GM23338 (cell line): Measurements from ENCODE around the gene MCM7. TPM values are rescaled to one million over a fixed set of nuclear protein-coding genes. Genes with fewer than 3 reads are reported as not detected.

Experiments
- ATAC-seq: fragments of 200-7000 bp; cut with Tn5 transposase; 3 replicates; pipeline ENCODE4 v1.9.1; 2020
- DNase-seq: peaks from one replicate; pipeline ENCODE4 v3.0.0-alpha.2; 2015; ENCODE audit warnings: low spot score
- H2AFZ ChIP-seq: fragments of 200-600 bp; sonication (generic); 2 replicates; pipeline ENCODE4 v1.8.0; 2016; ENCODE audit warnings: antibody characterized with exemption, mild to moderate bottlenecking, moderate library complexity
- H3F3A ChIP-seq: fragments of 200-600 bp; sonication (generic); replicated peaks from 2 replicates; pipeline ENCODE4 v1.8.0; 2017; ENCODE audit warnings: antibody characterized with exemption, mixed run types, low read depth
- H3K27ac ChIP-seq: fragments of 200-600 bp; sonication (generic); 2 replicates; pipeline ENCODE4 v1.6.1; 2016; ENCODE audit warnings: low read depth
- H3K27me3 ChIP-seq: fragments of 200-600 bp; sonication (generic); 2 replicates; pipeline ENCODE4 v1.8.0; 2016; ENCODE audit warnings: mild to moderate bottlenecking, mixed run types, moderate library complexity; ENCODE audit not compliant: insufficient read depth
- H3K36me3 ChIP-seq: fragments of 200-600 bp; sonication (generic); 2 replicates; pipeline ENCODE4 v1.8.0; 2016; ENCODE audit warnings: mild to moderate bottlenecking; ENCODE audit not compliant: insufficient read depth
- H3K4me1 ChIP-seq: fragments of 200-600 bp; sonication (generic); 2 replicates; pipeline ENCODE4 v1.8.0; 2016; ENCODE audit warnings: mild to moderate bottlenecking, moderate library complexity; ENCODE audit not compliant: insufficient read depth
- H3K4me2 ChIP-seq: fragments of 200-600 bp; sonication (generic); 2 replicates; pipeline ENCODE4 v1.7.1; 2017; ENCODE audit warnings: mixed run types
- H3K4me3 ChIP-seq: fragments of 200-600 bp; sonication (generic); 2 replicates; pipeline ENCODE4 v1.6.1; 2016; ENCODE audit warnings: mixed run types
- H3K79me2 ChIP-seq: fragments of 200-600 bp; sonication (generic); replicated peaks from 2 replicates; pipeline ENCODE4 v1.8.0; 2017; ENCODE audit warnings: mild to moderate bottlenecking; ENCODE audit not compliant: insufficient read depth
- H3K9me2 ChIP-seq: fragments of 200-600 bp; sonication (generic); 2 replicates; pipeline ENCODE4 v1.8.0; 2017; ENCODE audit not compliant: insufficient read depth
- H4K20me1 ChIP-seq: fragments of 200-600 bp; sonication (generic); replicated peaks from 2 replicates; pipeline ENCODE4 v1.8.0; 2017; ENCODE audit warnings: mild to moderate bottlenecking; ENCODE audit not compliant: insufficient read depth
- H3K27ac Mint-ChIP-seq: 2 replicates; pipeline ENCODE4 v1.8.0; 2020; ENCODE audit warnings: inconsistent platforms, mild to moderate bottlenecking, moderate library complexity, mixed read lengths
- H3K27me3 Mint-ChIP-seq: 3 replicates; pipeline ENCODE4 v1.8.0; 2022; ENCODE audit warnings: low read depth, mild to moderate bottlenecking, moderate library complexity, mixed read lengths, inconsistent platforms; ENCODE audit not compliant: insufficient read depth, poor library complexity
- H3K36me3 Mint-ChIP-seq: 3 replicates; pipeline ENCODE4 v1.8.0; 2021; ENCODE audit warnings: low read depth, mild to moderate bottlenecking, inconsistent platforms, moderate library complexity, mixed read lengths
- H3K4me1 Mint-ChIP-seq: 3 replicates; pipeline ENCODE4 v1.8.0; 2020; ENCODE audit warnings: mild to moderate bottlenecking, inconsistent platforms, mixed read lengths
- H3K4me3 Mint-ChIP-seq: 3 replicates; pipeline ENCODE4 v1.8.0; 2021; ENCODE audit warnings: moderate library complexity, mild to moderate bottlenecking, inconsistent platforms, mixed read lengths
- H3K9me3 Mint-ChIP-seq: 3 replicates; pipeline ENCODE4 v1.8.0; 2020; ENCODE audit warnings: moderate library complexity, mild to moderate bottlenecking, inconsistent platforms, mixed read lengths
- CREB1 ChIP-seq: fragments of 250-450 bp; sonication (Bioruptor Pico); IDR thresholded peaks from 2 replicates; pipeline ENCODE4 v1.5.0; 2020; ENCODE audit warnings: low read depth, mild to moderate bottlenecking, moderate library complexity
- EZH2 ChIP-seq: fragments of 200-600 bp; sonication (generic); IDR thresholded peaks from one replicate; pipeline ENCODE4 v1.8.0; 2017; ENCODE audit warnings: antibody characterized with exemption, mild to moderate bottlenecking, low read depth; ENCODE audit not compliant: unreplicated experiment
- EZH2phosphoT487 ChIP-seq: fragments of 200-600 bp; sonication (generic); IDR thresholded peaks from one replicate; pipeline ENCODE4 v1.8.1; 2018; ENCODE audit warnings: antibody characterized with exemption; ENCODE audit not compliant: unreplicated experiment
- JUNB ChIP-seq: IDR thresholded peaks from one replicate; pipeline ENCODE4 v1.6.1; 2016; ENCODE audit warnings: antibody characterized with exemption; ENCODE audit not compliant: unreplicated experiment
- POLR2AphosphoS5 ChIP-seq: IDR thresholded peaks from 2 replicates; pipeline ENCODE4 v1.6.1; 2016; ENCODE audit warnings: antibody characterized with exemption, low read depth
- STAT1 ChIP-seq: IDR thresholded peaks from one replicate; pipeline ENCODE4 v1.6.1; 2016; ENCODE audit warnings: antibody characterized with exemption; ENCODE audit not compliant: unreplicated experiment
- polyA plus RNA-seq: library from polyadenylated mRNA; unstranded; fragments of >200 nt; fragmentation: Nextera tagmentation; extraction: Ambion mirVana; gene quantifications from 2 replicates; pipeline ENCODE4 v1.2.1, GENCODE V29; 2016
- total RNA-seq: library from RNA; depleted of rRNA; stranded (reverse); fragments of >200 nt; shearing (Covaris generic); gene quantifications from 2 replicates; pipeline ENCODE4 v1.2.3, GENCODE V29; 2014
- TF ChIP-seq, protein P1 (sequence below): IDR thresholded peaks from 2 replicates; pipeline ENCODE4 v1.6.1; 2016; ENCODE audit warnings: antibody characterized with exemption
- TF ChIP-seq, protein P2 (sequence below), 2 experiments: fragments of 200-600 bp in 1 of 2; sonication (generic) in 1 of 2; conservative IDR thresholded peaks; 2 replicates each; pipeline versions ENCODE4 v1.5.1 to v1.6.1; 2016 to 2017; ENCODE audit warnings: antibody characterized with exemption in 2 of 2, low read depth in 2 of 2, mild to moderate bottlenecking in 2 of 2, moderate library complexity in 1 of 2

Gene MCM7
- total and polyA plus RNA-seq, 2 experiments from 2014 or later, result 140 to 285 TPM

GRCh38 chr7:100119970-100120732, 19.0 kb upstream of the MCM7 start:
- H3K9me2 ChIP-seq, result no peaks in the 10 kb centered on the region
- peak overlapping the region; percentile 91 for H2AFZ ChIP-seq
- H3F3A ChIP-seq, result peaks cover 20% of the 10 kb centered on the region
- H4K20me1 ChIP-seq, result no peaks in the 10 kb centered on the region; the same call in 1 of the 2 replicates
- H3K36me3 ChIP-seq, result no peaks in the 10 kb centered on the region
- peak overlapping the region; percentile 88 for H3K4me3 ChIP-seq
- H3K4me3 Mint-ChIP-seq, result peak overlapping the region; percentile 94
- H3K79me2 ChIP-seq, result peaks cover 7% of the 10 kb centered on the region
- DNase-seq, result peak; percentile 81
- peak; percentile 71 for ATAC-seq
- H3K27me3 Mint-ChIP-seq, result peaks cover 14% of the 10 kb centered on the region
- H3K4me1 ChIP-seq, result peaks cover 8% of the 10 kb centered on the region
- peaks cover 23% of the 10 kb centered on the region; the same call in 2 of the 3 replicates for H3K36me3 Mint-ChIP-seq
- no peaks in the 10 kb centered on the region for H3K27me3 ChIP-seq
- H3K4me1 Mint-ChIP-seq, result peaks cover 8% of the 10 kb centered on the region; the same call in 2 of the 3 replicates
- peak overlapping the region; percentile 37; the same call in 1 of the 2 replicates for H3K27ac ChIP-seq
- H3K4me2 ChIP-seq, result peak overlapping the region; percentile 83
- TF ChIP-seq, protein P1, sequence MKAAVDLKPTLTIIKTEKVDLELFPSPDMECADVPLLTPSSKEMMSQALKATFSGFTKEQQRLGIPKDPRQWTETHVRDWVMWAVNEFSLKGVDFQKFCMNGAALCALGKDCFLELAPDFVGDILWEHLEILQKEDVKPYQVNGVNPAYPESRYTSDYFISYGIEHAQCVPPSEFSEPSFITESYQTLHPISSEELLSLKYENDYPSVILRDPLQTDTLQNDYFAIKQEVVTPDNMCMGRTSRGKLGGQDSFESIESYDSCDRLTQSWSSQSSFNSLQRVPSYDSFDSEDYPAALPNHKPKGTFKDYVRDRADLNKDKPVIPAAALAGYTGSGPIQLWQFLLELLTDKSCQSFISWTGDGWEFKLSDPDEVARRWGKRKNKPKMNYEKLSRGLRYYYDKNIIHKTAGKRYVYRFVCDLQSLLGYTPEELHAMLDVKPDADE, result peak; percentile 53; the same call in 1 of the 2 replicates
- TF ChIP-seq, protein P2, sequence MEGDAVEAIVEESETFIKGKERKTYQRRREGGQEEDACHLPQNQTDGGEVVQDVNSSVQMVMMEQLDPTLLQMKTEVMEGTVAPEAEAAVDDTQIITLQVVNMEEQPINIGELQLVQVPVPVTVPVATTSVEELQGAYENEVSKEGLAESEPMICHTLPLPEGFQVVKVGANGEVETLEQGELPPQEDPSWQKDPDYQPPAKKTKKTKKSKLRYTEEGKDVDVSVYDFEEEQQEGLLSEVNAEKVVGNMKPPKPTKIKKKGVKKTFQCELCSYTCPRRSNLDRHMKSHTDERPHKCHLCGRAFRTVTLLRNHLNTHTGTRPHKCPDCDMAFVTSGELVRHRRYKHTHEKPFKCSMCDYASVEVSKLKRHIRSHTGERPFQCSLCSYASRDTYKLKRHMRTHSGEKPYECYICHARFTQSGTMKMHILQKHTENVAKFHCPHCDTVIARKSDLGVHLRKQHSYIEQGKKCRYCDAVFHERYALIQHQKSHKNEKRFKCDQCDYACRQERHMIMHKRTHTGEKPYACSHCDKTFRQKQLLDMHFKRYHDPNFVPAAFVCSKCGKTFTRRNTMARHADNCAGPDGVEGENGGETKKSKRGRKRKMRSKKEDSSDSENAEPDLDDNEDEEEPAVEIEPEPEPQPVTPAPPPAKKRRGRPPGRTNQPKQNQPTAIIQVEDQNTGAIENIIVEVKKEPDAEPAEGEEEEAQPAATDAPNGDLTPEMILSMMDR (conservative IDR thresholded peaks at IDR 0.05; ENCODE audit: low read depth in 2 of 2), result no peak
- TF ChIP-seq JUNB (no peak), STAT1 (no peak)
- peak overlapping the region; percentile 99 for H3K27ac Mint-ChIP-seq
- no peaks in the 10 kb centered on the region; the same call in 2 of the 3 replicates for H3K9me3 Mint-ChIP-seq

GRCh38 chr7:100119072-100119969, 18.1 kb upstream of the MCM7 start, which contains the start of the genes CNPY4 and TAF6:
Gene CNPY4, plus strand, starts transcription at chr7:100119634. Its CDS starts 111 bp downstream, at chr7:100119745.
Gene TAF6, minus strand, starts transcription at chr7:100119358. Its CDS starts 5,149 bp downstream, at chr7:100114209.
- peaks cover 19% of the 10 kb centered on the region; the same call in 2 of the 3 replicates for H3K36me3 Mint-ChIP-seq
- H3K27ac Mint-ChIP-seq, result peak within 1 kb of the TSS; percentile 99
- Histone ChIP-seq H3K4me2 (peak within 1 kb of the TSS; percentile 83), H3K27me3 (no peaks in the 10 kb centered on the region), H3K4me3 (peak within 1 kb of the TSS; percentile 88), H3K9me2 (no peaks in the 10 kb centered on the region), H3K4me1 (peaks cover 8% of the 10 kb centered on the region), H2AFZ (peak within 1 kb of the TSS; percentile 91), H3K79me2 (peaks cover 7% of the 10 kb centered on the region), H3F3A (peaks cover 18% of the 10 kb centered on the region; the same call in 1 of the 2 replicates), H3K27ac (peak within 1 kb of the TSS; percentile 83), H4K20me1 (no peaks in the 10 kb centered on the region; the same call in 1 of the 2 replicates), H3K36me3 (no peaks in the 10 kb centered on the region)
- peaks cover 8% of the 10 kb centered on the region; the same call in 2 of the 3 replicates for H3K4me1 Mint-ChIP-seq
- H3K9me3 Mint-ChIP-seq, result no peaks in the 10 kb centered on the region; the same call in 2 of the 3 replicates
- peaks cover 14% of the 10 kb centered on the region for H3K27me3 Mint-ChIP-seq
- peak within 1 kb of the TSS; percentile 94 for H3K4me3 Mint-ChIP-seq
- DNase-seq (peak; percentile 98), ATAC-seq (peak; percentile 81)
- TF ChIP-seq POLR2AphosphoS5 (peak; percentile 67), CREB1 (peak; percentile 69), EZH2phosphoT487 (no peak), JUNB (no peak), EZH2 (no peak)
- TF ChIP-seq, protein P1, result no peak
